BLaER1 (cell line): ENCODE measurements around the gene LHX8.

Experiments
- H3K27ac ChIP-seq: shearing (Covaris generic); formaldehyde crosslinking; 2 replicates; pipeline ENCODE4 v1.8.1; 2022
- H3K27me3 ChIP-seq: shearing (Covaris generic); formaldehyde crosslinking; 2 replicates; pipeline ENCODE4 v1.8.1; 2022
- H3K36me3 ChIP-seq: shearing (Covaris generic); formaldehyde crosslinking; 2 replicates; pipeline ENCODE4 v1.8.1; 2022
- H3K4me1 ChIP-seq: shearing (Covaris generic); formaldehyde crosslinking; 2 replicates; pipeline ENCODE4 v1.8.1; 2022
- H3K4me2 ChIP-seq: shearing (Covaris generic); formaldehyde crosslinking; 2 replicates; pipeline ENCODE4 v1.8.1; 2022
- H3K4me3 ChIP-seq: shearing (Covaris generic); formaldehyde crosslinking; 2 replicates; pipeline ENCODE4 v1.8.1; 2022
- H3K9ac ChIP-seq: shearing (Covaris generic); formaldehyde crosslinking; 2 replicates; pipeline ENCODE4 v1.8.1; 2022
- H3K9me3 ChIP-seq: shearing (Covaris generic); formaldehyde crosslinking; 2 replicates; pipeline ENCODE4 v1.8.1; 2022
- H4K20me1 ChIP-seq: shearing (Covaris generic); formaldehyde crosslinking; 2 replicates; pipeline ENCODE4 v1.8.1; 2022
- Cebpa-rat ChIP-seq: shearing (Covaris generic); IDR thresholded peaks from 2 replicates; pipeline ENCODE4 v1.8.1; 2022

LHX8 gene

DNA sequence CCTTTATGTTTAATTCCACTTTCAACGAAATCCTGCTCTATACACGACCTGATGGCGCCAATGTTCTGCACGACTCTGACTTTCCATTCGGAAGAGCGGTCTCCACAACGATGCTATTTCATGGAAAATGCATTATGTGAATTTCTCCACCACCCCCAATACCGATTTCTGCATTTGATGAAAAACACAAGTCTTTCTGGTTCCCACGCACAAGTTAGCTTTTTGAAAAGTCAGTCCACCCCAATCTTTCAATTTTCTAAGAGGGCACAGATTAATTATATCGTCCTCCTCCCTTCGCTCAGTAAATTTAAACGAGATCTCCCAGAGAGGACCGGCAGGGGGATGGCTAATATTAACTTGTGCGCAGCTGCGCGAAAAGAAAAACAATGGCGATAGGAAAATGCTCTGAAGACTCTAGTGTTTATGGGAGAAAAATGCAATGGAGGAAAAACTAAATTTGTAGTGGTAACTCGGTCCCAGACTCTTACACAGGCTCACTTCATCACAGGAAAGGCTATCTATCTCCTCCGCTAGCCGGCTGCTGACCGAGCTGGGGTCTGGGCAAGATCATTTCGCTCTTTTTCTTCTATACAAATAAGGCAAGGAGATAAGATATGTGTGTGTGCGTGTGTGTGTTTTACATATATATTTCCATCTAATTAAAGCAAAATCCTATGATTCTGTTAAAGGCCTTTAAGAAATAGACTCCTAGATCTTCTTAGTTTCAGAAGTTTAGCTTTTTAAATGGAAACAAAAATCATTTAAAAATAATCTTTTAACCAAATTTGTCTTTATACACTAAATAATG, 1.2 kb upstream of the LHX8 start:
- H4K20me1 ChIP-seq, result no peaks in the 10 kb centered on the region
- H3K36me3 ChIP-seq, result no peaks in the 10 kb centered on the region
- H3K4me3 ChIP-seq, result no peak overlapping the region
- H3K27ac ChIP-seq, result no peak overlapping the region
- no peaks in the 10 kb centered on the region for H3K4me1 ChIP-seq
- H3K27me3 ChIP-seq, result no peaks in the 10 kb centered on the region
- no peak overlapping the region for H3K9ac ChIP-seq
- no peak for TF ChIP-seq Cebpa-rat
- H3K4me2 ChIP-seq, result no peak overlapping the region
- peaks cover 61% of the 10 kb centered on the region for H3K9me3 ChIP-seq

DNA sequence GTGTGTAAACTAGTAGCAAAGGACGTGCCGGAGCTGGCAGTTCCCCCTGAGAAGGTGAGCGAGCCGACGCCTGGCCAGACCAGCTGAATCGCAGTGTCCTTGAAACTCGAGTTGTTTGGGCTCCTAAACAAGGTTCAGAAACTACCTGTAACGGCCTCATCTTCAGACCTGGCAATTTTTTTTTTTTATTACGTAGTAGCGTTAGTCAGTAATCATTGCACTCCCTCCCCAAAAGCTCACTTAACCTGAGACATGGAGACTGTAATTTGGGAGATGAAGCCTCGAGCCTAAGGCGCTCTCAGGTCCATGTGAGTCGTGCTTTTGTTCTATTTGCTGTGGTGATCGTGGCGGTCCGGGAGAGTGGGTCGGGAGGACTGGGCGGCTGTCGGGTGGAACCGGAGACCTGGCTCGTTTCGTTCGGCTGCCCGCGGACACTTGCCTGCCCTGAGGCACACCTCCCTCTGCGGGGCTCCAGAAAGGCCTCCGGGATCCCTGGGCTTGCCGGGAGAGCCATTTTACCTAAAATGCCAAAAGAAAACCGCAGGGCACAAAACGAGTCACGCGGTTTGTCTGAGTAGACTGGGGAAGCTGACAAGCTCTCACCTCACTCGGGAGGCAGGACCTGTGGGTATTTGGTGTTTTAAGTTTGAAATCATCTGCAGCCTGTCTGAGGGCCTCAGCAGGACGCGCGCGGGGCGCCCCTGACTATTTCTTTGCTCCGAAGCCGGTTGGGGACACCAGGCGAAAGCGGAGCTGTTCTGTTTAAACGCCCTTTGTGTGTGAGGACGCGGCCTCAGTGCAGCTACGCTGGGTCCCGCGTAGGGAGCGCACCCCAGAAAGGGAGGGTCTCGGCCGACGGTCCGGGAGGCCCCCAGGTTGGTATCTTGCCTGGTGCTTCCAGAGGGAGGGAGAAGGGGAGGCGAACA, 722 bp downstream of the LHX8 start:
- Histone ChIP-seq H3K9me3 (peaks cover 54% of the 10 kb centered on the region), H3K36me3 (no peaks in the 10 kb centered on the region), H3K9ac (no peak overlapping the region), H3K27me3 (no peaks in the 10 kb centered on the region), H3K4me1 (no peaks in the 10 kb centered on the region), H3K4me3 (no peak overlapping the region), H4K20me1 (no peaks in the 10 kb centered on the region), H3K27ac (no peak overlapping the region), H3K4me2 (no peak overlapping the region)
- no peak for TF ChIP-seq Cebpa-rat

DNA sequence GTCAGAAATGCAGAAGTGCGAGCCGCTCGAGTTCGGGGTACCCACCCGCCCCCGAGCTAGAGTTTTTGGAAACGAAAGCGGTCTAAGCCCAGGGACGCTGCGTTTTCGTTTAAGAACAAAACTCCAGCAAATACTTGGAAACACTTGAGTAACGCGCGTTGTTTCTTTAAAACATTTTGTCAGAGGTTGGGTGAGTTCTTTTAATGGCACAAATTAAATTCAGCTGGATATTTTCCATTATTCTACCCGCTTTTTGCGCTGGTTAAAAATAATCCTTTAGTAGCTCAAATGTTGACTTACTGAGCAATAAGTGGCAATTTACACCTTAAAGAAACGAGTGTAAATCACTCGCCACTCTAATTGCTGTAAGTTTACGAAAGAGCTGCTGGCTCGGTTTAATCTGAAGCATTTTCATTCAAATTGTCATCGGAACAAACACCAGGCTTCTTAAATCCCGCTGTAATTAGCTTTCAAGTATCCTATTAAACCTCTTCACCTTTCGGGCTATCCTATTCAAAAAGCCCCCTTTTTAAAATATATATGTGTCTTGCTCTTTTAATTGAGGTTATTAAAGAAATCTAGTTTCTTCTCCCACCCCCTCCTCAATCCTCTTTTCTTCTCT, 1.5 kb downstream of the LHX8 start:
- H3K36me3 ChIP-seq, result no peaks in the 10 kb centered on the region
- no peak overlapping the region for H3K4me3 ChIP-seq
- no peaks in the 10 kb centered on the region for H4K20me1 ChIP-seq
- H3K9me3 ChIP-seq, result peaks cover 46% of the 10 kb centered on the region
- no peak overlapping the region for H3K9ac ChIP-seq
- H3K27me3 ChIP-seq, result no peaks in the 10 kb centered on the region
- no peak overlapping the region for H3K27ac ChIP-seq
- no peaks in the 10 kb centered on the region for H3K4me1 ChIP-seq
- H3K4me2 ChIP-seq, result no peak overlapping the region
- TF ChIP-seq Cebpa-rat, result no peak

DNA sequence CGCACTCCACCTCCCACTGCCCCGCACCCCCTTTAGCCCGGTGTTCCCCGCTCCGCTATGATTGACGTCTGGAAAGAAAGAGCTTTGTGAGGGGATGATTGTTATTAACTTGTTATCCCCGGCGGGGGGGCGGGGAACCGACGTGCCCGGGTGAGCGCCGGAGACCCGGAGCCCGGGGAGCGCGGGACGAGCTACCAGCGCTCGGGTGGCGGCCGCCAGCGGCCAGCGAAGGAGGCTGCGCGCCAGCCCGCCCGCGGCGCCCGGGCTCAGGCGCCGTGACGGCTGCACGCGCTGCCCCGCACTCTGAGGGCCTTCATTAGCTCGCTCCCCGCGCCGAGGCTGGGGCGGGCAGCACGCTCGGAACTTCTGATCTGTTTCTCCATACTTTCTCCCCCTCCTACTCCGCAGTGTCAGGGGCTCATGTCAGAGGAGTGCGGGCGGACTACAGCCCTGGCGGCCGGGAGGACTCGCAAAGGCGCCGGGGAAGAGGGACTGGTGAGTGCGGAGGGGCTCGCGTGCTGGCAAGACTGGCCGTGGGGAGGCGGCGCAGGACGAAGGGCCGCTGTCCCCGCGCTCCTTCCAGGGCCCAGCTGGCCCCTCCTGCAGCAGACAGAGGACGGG, 2.1 kb downstream of the LHX8 start:
- Histone ChIP-seq H3K36me3 (no peaks in the 10 kb centered on the region), H3K9ac (no peak overlapping the region), H3K4me1 (no peaks in the 10 kb centered on the region), H4K20me1 (no peaks in the 10 kb centered on the region), H3K4me3 (no peak overlapping the region), H3K9me3 (peaks cover 40% of the 10 kb centered on the region), H3K27ac (no peak overlapping the region), H3K27me3 (no peaks in the 10 kb centered on the region), H3K4me2 (no peak overlapping the region)
- no peak for TF ChIP-seq Cebpa-rat

DNA sequence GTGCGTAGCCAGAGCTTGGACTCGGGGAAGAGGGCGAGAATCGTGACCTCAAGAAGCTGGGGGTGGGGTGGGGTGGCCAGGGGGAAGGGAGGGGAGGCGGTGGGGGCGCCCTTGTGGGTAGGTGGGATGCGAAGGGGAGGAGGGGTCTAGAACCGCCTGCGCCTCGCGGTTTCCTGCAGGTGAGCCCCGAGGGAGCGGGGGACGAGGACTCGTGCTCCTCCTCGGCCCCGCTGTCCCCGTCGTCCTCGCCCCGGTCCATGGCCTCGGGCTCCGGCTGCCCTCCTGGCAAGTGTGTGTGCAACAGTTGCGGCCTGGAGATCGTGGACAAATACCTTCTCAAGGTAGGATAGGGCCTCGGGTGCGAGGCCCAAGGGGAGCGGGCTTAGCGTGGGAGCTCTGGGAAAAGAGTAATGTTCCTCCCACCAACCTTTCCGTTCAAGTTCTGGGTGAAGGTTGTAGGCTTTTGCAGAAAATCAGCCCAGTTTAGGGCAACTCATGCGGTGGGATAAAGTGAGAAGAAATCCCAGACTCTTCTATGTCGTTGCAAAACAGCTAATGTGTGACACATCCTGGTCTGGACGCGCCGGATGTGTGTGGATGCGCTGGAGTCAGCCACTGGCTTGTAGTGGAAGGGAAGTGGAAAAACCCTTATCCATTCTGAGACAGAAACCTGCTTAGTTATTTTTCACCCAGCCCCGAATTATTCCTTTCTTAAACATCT, 2.9 kb downstream of the LHX8 start:
- no peaks in the 10 kb centered on the region for H4K20me1 ChIP-seq
- no peak overlapping the region for H3K27ac ChIP-seq
- peaks cover 32% of the 10 kb centered on the region for H3K9me3 ChIP-seq
- TF ChIP-seq Cebpa-rat, result no peak
- H3K27me3 ChIP-seq, result no peaks in the 10 kb centered on the region
- H3K4me3 ChIP-seq, result no peak overlapping the region
- no peaks in the 10 kb centered on the region for H3K36me3 ChIP-seq
- no peaks in the 10 kb centered on the region for H3K4me1 ChIP-seq
- no peak overlapping the region for H3K4me2 ChIP-seq
- H3K9ac ChIP-seq, result no peak overlapping the region

DNA sequence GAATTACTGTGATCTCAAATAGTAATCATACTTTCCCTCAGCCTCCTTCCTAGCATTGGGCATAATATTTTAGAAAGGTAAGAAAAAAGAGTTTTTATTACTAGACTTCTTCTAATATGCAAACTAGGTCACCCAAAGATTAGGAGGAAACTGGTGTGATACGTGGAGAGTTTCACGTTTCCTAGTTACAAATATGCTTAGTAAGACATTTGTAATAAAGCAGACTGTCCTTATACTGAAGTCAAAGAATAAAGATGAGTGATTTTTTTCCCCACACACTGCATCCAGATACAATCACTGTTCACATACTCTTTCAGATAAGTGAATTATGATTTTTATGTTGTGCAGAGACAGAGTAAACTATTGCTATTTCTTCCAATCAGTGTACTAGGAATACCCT, 17.9 kb downstream of the LHX8 start:
- H3K27me3 ChIP-seq, result no peaks in the 10 kb centered on the region
- H3K4me1 ChIP-seq, result no peaks in the 10 kb centered on the region

DNA sequence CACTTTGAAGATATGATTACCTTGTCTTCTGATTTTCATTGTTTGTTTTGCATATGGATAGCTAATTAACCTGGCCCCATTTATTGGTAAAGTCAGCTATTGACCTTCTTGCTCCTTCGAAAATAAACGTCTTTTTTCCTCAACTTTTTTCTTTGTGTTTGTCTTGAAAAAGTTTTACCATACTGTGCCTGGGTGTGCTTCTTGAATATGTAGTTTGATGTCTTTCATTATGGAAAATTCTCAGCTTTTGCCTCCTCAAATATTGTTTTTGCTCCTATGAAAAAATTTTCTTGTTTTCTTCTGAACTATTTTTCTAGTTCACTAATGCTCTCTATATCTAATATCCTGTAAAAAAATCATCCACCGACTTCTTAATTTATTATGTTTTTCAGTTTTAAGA, 25.0 kb downstream of the LHX8 start:
- TF ChIP-seq Cebpa-rat, result no peak
- Histone ChIP-seq H3K4me2 (no peak overlapping the region), H3K9ac (no peak overlapping the region), H3K36me3 (no peaks in the 10 kb centered on the region), H3K4me1 (no peaks in the 10 kb centered on the region), H3K27ac (no peak overlapping the region), H3K4me3 (no peak overlapping the region), H4K20me1 (no peaks in the 10 kb centered on the region), H3K27me3 (no peaks in the 10 kb centered on the region), H3K9me3 (no peaks in the 10 kb centered on the region)

More for the DNA sequence above, 17.9 kb downstream of the LHX8 start:
- no peak overlapping the region for H3K9ac ChIP-seq
- H3K4me3 ChIP-seq, result no peak overlapping the region
- TF ChIP-seq Cebpa-rat, result no peak
- no peak overlapping the region for H3K4me2 ChIP-seq
- no peaks in the 10 kb centered on the region for H4K20me1 ChIP-seq
- no peaks in the 10 kb centered on the region for H3K36me3 ChIP-seq
- H3K9me3 ChIP-seq, result no peaks in the 10 kb centered on the region
- H3K27ac ChIP-seq, result no peak overlapping the region

DNA sequence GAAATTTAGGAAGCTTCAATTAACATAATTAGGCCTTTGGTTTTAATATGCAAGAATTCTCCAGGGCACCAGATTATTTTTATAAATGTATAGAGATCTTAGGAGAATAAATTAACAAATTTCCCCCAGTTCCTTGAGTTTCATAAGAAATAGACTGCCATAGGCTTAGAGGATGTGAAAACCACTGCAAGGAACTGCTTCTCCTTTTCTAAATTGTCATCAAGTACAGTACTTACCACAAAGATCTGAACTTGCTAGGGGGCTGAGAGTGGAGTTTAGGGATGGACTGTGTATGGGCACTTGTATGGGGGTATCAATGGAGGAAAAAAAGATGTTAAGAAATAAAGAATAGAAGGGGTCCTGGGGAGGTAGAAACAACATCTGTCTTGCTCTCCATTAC, 31.1 kb downstream of the LHX8 start:
- Histone ChIP-seq H3K4me1 (no peaks in the 10 kb centered on the region), H3K9ac (no peak overlapping the region), H3K36me3 (no peaks in the 10 kb centered on the region), H3K27ac (no peak overlapping the region), H4K20me1 (no peaks in the 10 kb centered on the region), H3K27me3 (no peaks in the 10 kb centered on the region), H3K9me3 (no peaks in the 10 kb centered on the region), H3K4me3 (no peak overlapping the region), H3K4me2 (no peak overlapping the region)
- TF ChIP-seq Cebpa-rat, result no peak

DNA sequence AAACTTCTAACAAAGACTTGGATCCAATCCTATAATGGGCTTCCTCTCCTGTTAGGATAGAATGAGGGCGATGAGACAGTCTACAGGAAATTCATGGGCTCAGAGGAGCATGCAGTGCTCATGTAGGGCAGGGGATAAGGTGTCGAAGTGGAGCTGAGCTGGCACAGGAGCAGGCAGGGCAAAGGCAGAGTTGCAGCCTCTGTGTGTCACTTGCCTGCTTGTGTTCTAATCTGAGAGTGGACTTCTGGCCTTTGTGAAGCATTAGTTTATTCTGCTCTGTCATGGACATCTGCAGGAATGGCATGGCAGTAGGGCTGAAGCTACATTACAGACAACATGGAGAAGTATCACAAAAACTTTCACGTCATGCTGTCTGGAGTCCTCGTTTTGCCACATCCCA, 32.6 kb downstream of the LHX8 start:
- Histone ChIP-seq H3K27ac (no peak overlapping the region), H3K4me2 (no peak overlapping the region), H3K36me3 (no peaks in the 10 kb centered on the region), H3K4me1 (no peaks in the 10 kb centered on the region), H3K9me3 (no peaks in the 10 kb centered on the region), H3K27me3 (no peaks in the 10 kb centered on the region), H3K9ac (no peak overlapping the region), H3K4me3 (no peak overlapping the region), H4K20me1 (no peaks in the 10 kb centered on the region)
- no peak for TF ChIP-seq Cebpa-rat
